Mesothelial cell of epicardium (in vitro differentiated cells): Measurements from ENCODE around the gene NFASC. TPM values are rescaled to one million over a fixed set of nuclear protein-coding genes. Genes with fewer than 3 reads are reported as not detected.

Experiments used
- DNase-seq, 2 experiments: peaks; one replicate each; pipeline ENCODE4 v3.0.0; 2021; ENCODE audit warnings: low spot score in 2 of 2; ENCODE audit not compliant: unreplicated experiment in 2 of 2
- H3K27ac Mint-ChIP-seq: 2 replicates; pipeline ENCODE4 v1.8.0; 2021; ENCODE audit warnings: mixed read lengths
- H3K27me3 Mint-ChIP-seq: 2 replicates; pipeline ENCODE4 v1.8.0; 2021; ENCODE audit warnings: low read depth, mixed read lengths
- H3K36me3 Mint-ChIP-seq: 2 replicates; pipeline ENCODE4 v1.8.0; 2021; ENCODE audit warnings: mixed read lengths
- H3K4me1 Mint-ChIP-seq: 2 replicates; pipeline ENCODE4 v1.8.0; 2021; ENCODE audit warnings: mixed read lengths
- H3K4me3 Mint-ChIP-seq: 2 replicates; pipeline ENCODE4 v1.8.0; 2021; ENCODE audit warnings: mild to moderate bottlenecking, moderate library complexity, mixed read lengths
- H3K9me3 Mint-ChIP-seq: 2 replicates; pipeline ENCODE4 v1.8.0; 2021; ENCODE audit warnings: mixed read lengths
- CTCF ChIP-seq: fragments of 200-600 bp; sonication (generic); IDR thresholded peaks from one replicate; pipeline ENCODE4 v1.5.0; 2021; ENCODE audit warnings: antibody characterized with exemption; ENCODE audit not compliant: unreplicated experiment
- total RNA-seq: library from RNA; stranded (reverse); gene quantifications from 3 replicates; pipeline ENCODE4 v1.2.1, GENCODE V29; 2021

The NFASC gene
- total RNA-seq, 1 donor from 2014 or later, result 0.72 TPM

GRCh38 chr1:204842892-204843291 is 27.8 kb upstream of the NFASC start:
- H3K9me3 Mint-ChIP-seq, result no peaks in the 10 kb centered on the region
- TF ChIP-seq CTCF, result no peak
- no peak overlapping the region for H3K27ac Mint-ChIP-seq
- H3K4me3 Mint-ChIP-seq, result no peak overlapping the region
- H3K36me3 Mint-ChIP-seq, result no peaks in the 10 kb centered on the region
- DNase-seq, result no peak
- H3K27me3 Mint-ChIP-seq, result peaks cover 26% of the 10 kb centered on the region
- no peaks in the 10 kb centered on the region for H3K4me1 Mint-ChIP-seq

- Mint-ChIP-seq H3K9me3 (no peaks in the 10 kb centered on the region), H3K4me3 (no peak overlapping the region), H3K4me1 (no peaks in the 10 kb centered on the region), H3K27ac (no peak overlapping the region), H3K36me3 (no peaks in the 10 kb centered on the region), H3K27me3 (peaks cover 37% of the 10 kb centered on the region)
- TF ChIP-seq CTCF, result no peak
- DNase-seq, result no peak
Observed at GRCh38 chr1:204846546-204846945, 24.1 kb upstream of the NFASC start.

GRCh38 chr1:204848579-204848978 is 22.1 kb upstream of the NFASC start:
- peaks cover 52% of the 10 kb centered on the region for H3K27me3 Mint-ChIP-seq
- TF ChIP-seq CTCF, result no peak
- no peaks in the 10 kb centered on the region for H3K9me3 Mint-ChIP-seq
- no peak for DNase-seq
- H3K4me1 Mint-ChIP-seq, result no peaks in the 10 kb centered on the region
- H3K4me3 Mint-ChIP-seq, result no peak overlapping the region
- no peak overlapping the region for H3K27ac Mint-ChIP-seq
- no peaks in the 10 kb centered on the region for H3K36me3 Mint-ChIP-seq

GRCh38 chr1:204852854-204853253 is 17.8 kb upstream of the NFASC start:
- no peak for DNase-seq
- Mint-ChIP-seq H3K36me3 (no peaks in the 10 kb centered on the region), H3K4me3 (no peak overlapping the region), H3K27ac (no peak overlapping the region), H3K9me3 (no peaks in the 10 kb centered on the region), H3K4me1 (no peaks in the 10 kb centered on the region), H3K27me3 (peaks cover 73% of the 10 kb centered on the region)
- TF ChIP-seq CTCF, result no peak

GRCh38 chr1:204853436-204853835 is 17.2 kb upstream of the NFASC start:
- no peaks in the 10 kb centered on the region for H3K4me1 Mint-ChIP-seq
- DNase-seq, result no peak
- H3K36me3 Mint-ChIP-seq, result no peaks in the 10 kb centered on the region
- no peaks in the 10 kb centered on the region for H3K9me3 Mint-ChIP-seq
- H3K4me3 Mint-ChIP-seq, result no peak overlapping the region
- TF ChIP-seq CTCF, result no peak
- H3K27me3 Mint-ChIP-seq, result peaks cover 76% of the 10 kb centered on the region
- no peak overlapping the region for H3K27ac Mint-ChIP-seq

- no peaks in the 10 kb centered on the region for H3K36me3 Mint-ChIP-seq
- no peak for DNase-seq
- H3K9me3 Mint-ChIP-seq, result no peaks in the 10 kb centered on the region
- H3K27ac Mint-ChIP-seq, result no peak overlapping the region
- no peak for TF ChIP-seq CTCF
- no peak overlapping the region for H3K4me3 Mint-ChIP-seq
- no peaks in the 10 kb centered on the region for H3K4me1 Mint-ChIP-seq
- peaks cover 78% of the 10 kb centered on the region for H3K27me3 Mint-ChIP-seq
Observed at GRCh38 chr1:204854286-204854685, 16.4 kb upstream of the NFASC start.
